ENCODE measurements around the gene USF3.

Gene USF3

DNA sequence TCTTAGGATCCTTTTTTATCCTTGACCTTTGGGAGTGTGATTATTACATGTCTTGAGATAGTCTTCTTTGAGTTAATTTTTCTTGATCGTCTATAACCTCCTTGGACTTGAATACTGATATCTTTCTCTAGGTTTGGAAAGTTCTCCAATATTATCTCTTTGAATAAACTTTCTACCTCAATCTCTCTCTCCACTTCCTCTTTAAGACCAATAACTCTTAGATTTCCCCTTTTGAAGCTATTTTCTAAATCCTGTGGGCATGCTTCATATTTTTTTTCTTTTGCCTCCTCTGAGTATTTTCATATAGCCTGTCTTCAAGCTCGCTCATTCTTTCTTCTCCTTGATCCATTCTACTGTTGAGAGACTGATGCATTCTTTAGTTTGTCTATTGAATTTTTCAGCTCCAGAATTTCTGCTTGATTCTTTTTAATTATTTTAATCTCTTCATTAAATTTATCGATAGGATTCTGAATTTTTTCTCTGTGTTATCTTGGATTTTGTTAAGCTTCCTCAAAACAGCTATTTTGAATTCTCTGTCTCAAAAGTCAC lies 12.1 kb downstream of the USF3 start:
- no peaks in the 10 kb centered on the region for H3K79me2 ChIP-seq (ENCODE audit: insufficient read depth, low read length)
- H3K4me1 ChIP-seq (ENCODE audit: insufficient read depth, low read length, poor library complexity, severe bottlenecking), result no peaks in the 10 kb centered on the region

DNA sequence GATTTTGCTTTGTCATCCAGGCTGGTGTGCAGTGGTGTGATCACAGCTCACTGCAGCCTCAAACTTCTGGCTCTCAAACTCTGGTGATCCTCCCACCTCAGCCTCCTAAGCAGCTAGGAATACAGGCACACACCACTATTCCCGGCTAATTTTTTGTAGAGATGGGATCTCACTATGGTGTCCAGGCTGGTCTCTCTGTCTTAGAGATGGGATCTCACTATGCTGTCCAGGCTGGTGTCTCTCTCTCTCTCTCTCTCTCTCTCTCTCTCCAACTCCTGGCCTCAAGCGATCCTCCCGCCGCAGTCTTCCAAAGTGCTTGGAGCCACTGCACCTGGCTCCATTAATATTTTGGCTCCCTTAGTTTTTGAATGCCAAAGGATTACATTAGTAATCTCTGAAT lies 17.7 kb downstream of the USF3 start:
- Histone ChIP-seq H3K4me1 (ENCODE audit: insufficient read depth, low read length, poor library complexity, severe bottlenecking) (no peaks in the 10 kb centered on the region), H3K27me3 (ENCODE audit: insufficient read depth, low read length, poor library complexity, severe bottlenecking) (no peaks in the 10 kb centered on the region), H2AFZ (ENCODE audit: low read length) (no peak overlapping the region), H4K20me1 (ENCODE audit: insufficient read depth, low read length, poor library complexity, severe bottlenecking) (no peaks in the 10 kb centered on the region), H3K9ac (ENCODE audit: low read depth, low read length, poor library complexity, severe bottlenecking) (no peak overlapping the region), H3K36me3 (ENCODE audit: insufficient read depth, low read length) (peaks cover 21% of the 10 kb centered on the region; the same call in 1 of the 2 replicates), H3F3A (ENCODE audit: low read depth) (no peaks in the 10 kb centered on the region), H3K4me2 (ENCODE audit: low read depth, low read length, poor library complexity, severe bottlenecking) (no peak overlapping the region), H3K9me3 (ENCODE audit: insufficient read depth, low read depth, low read length) (no peaks in the 10 kb centered on the region), H3K9me2 (replicated peaks; ENCODE audit: low read depth, low read length) (no peaks in the 10 kb centered on the region), H3K4me3 (ENCODE audit: low read length, poor library complexity, severe bottlenecking) (no peak overlapping the region), H3K79me2 (ENCODE audit: insufficient read depth, low read length) (no peaks in the 10 kb centered on the region)
- TF ChIP-seq EZH2phosphoT487 (IDR thresholded peaks at IDR 0.05; ENCODE audit: borderline replicate concordance) (no peak), CTCF (conservative IDR thresholded peaks at IDR 0.05; ENCODE audit: low read length) (no peak)

More for the DNA sequence above, 12.1 kb downstream of the USF3 start:
- TF ChIP-seq EZH2phosphoT487 (IDR thresholded peaks at IDR 0.05; ENCODE audit: borderline replicate concordance) (no peak), CTCF (conservative IDR thresholded peaks at IDR 0.05; ENCODE audit: low read length) (no peak)
- no peak overlapping the region for H3K9ac ChIP-seq (ENCODE audit: low read depth, low read length, poor library complexity, severe bottlenecking)
- H3K4me3 ChIP-seq (ENCODE audit: low read length, poor library complexity, severe bottlenecking), result no peak overlapping the region
- H3K9me3 ChIP-seq (ENCODE audit: insufficient read depth, low read depth, low read length), result peaks cover 6% of the 10 kb centered on the region; the same call in 1 of the 2 replicates
- no peaks in the 10 kb centered on the region for H3K27me3 ChIP-seq (ENCODE audit: insufficient read depth, low read length, poor library complexity, severe bottlenecking)
- H2AFZ ChIP-seq (ENCODE audit: low read length), result no peak overlapping the region
- H3K4me2 ChIP-seq (ENCODE audit: low read depth, low read length, poor library complexity, severe bottlenecking), result no peak overlapping the region
- H3K9me2 ChIP-seq (replicated peaks; ENCODE audit: low read depth, low read length), result no peaks in the 10 kb centered on the region
- H4K20me1 ChIP-seq (ENCODE audit: insufficient read depth, low read length, poor library complexity, severe bottlenecking), result no peaks in the 10 kb centered on the region
- H3F3A ChIP-seq (ENCODE audit: low read depth), result no peaks in the 10 kb centered on the region
- no peaks in the 10 kb centered on the region for H3K36me3 ChIP-seq (ENCODE audit: insufficient read depth, low read length)

- H3K9me2 ChIP-seq (replicated peaks; ENCODE audit: low read depth, low read length), result no peaks in the 10 kb centered on the region
- H3K27me3 ChIP-seq (ENCODE audit: insufficient read depth, low read length, poor library complexity, severe bottlenecking), result no peaks in the 10 kb centered on the region
- no peaks in the 10 kb centered on the region for H3F3A ChIP-seq (ENCODE audit: low read depth)
- H2AFZ ChIP-seq (ENCODE audit: low read length), result no peak overlapping the region
- H3K36me3 ChIP-seq (ENCODE audit: insufficient read depth, low read length), result peaks cover 29% of the 10 kb centered on the region; the same call in 1 of the 2 replicates
- H3K9ac ChIP-seq (ENCODE audit: low read depth, low read length, poor library complexity, severe bottlenecking), result no peak overlapping the region
- H3K4me1 ChIP-seq (ENCODE audit: insufficient read depth, low read length, poor library complexity, severe bottlenecking), result no peaks in the 10 kb centered on the region
- H3K4me3 ChIP-seq (ENCODE audit: low read length, poor library complexity, severe bottlenecking), result no peak overlapping the region
- no peak overlapping the region for H3K4me2 ChIP-seq (ENCODE audit: low read depth, low read length, poor library complexity, severe bottlenecking)
- TF ChIP-seq CTCF (conservative IDR thresholded peaks at IDR 0.05; ENCODE audit: low read length), result no peak
- TF ChIP-seq EZH2phosphoT487 (IDR thresholded peaks at IDR 0.05; ENCODE audit: borderline replicate concordance), result no peak
- H3K79me2 ChIP-seq (ENCODE audit: insufficient read depth, low read length), result no peaks in the 10 kb centered on the region
- H4K20me1 ChIP-seq (ENCODE audit: insufficient read depth, low read length, poor library complexity, severe bottlenecking), result no peaks in the 10 kb centered on the region
- H3K9me3 ChIP-seq (ENCODE audit: insufficient read depth, low read depth, low read length), result no peaks in the 10 kb centered on the region
Observed at GRCh38 chr3:113677737-113678136, 18.7 kb downstream of the USF3 start.
